K562 (cell line): ENCODE results near the gene PCP2. TPM values are rescaled to one million over a fixed set of nuclear protein-coding genes. Genes with fewer than 3 reads are reported as not detected.

Source experiments
- CBFA2T2 ChIP-seq: fragments of 450-650 bp; conservative IDR thresholded peaks from 2 replicates; pipeline ENCODE4 v1.6.1; 2017; ENCODE audit warnings: mild to moderate bottlenecking
- CTBP1 ChIP-seq: fragments of 450-650 bp; IDR thresholded peaks from 2 replicates; pipeline ENCODE4 v1.6.1; 2016; ENCODE audit warnings: borderline replicate concordance
- DMBX1 ChIP-seq: fragments of 250-450 bp; sonication (Bioruptor Pico); IDR thresholded peaks from 2 replicates; pipeline ENCODE4 v1.8.0; 2022; ENCODE audit warnings: inconsistent platforms, mild to moderate bottlenecking, moderate library complexity, borderline replicate concordance
- ELF2 ChIP-seq: fragments of 250-450 bp; sonication (Bioruptor Pico); IDR thresholded peaks from 2 replicates; pipeline ENCODE4 v1.5.0; 2021; ENCODE audit warnings: mild to moderate bottlenecking
- KLF6 ChIP-seq: fragments of 250-450 bp; sonication (Bioruptor Pico); IDR thresholded peaks from 2 replicates; pipeline ENCODE4 v1.4.0; 2020; ENCODE audit warnings: mild to moderate bottlenecking, moderate library complexity, borderline replicate concordance
- MBD2 ChIP-seq: sonication (generic); IDR thresholded peaks from 2 replicates; pipeline ENCODE4 v1.6.1; 2016; ENCODE audit warnings: low read depth, borderline replicate concordance
- MEIS2 ChIP-seq: fragments of 450-650 bp; IDR thresholded peaks from 2 replicates; pipeline ENCODE4 v1.6.1; 2014; ENCODE audit warnings: mild to moderate bottlenecking; ENCODE audit not compliant: partially characterized antibody
- NR2F6 ChIP-seq: fragments of 450-650 bp; formaldehyde crosslinking; IDR thresholded peaks from 2 replicates; pipeline ENCODE4 v1.4.0; 2020; ENCODE audit warnings: mild to moderate bottlenecking
- SRF ChIP-seq, 2 experiments: fragments of 250-450, 450-650 bp in 1 of 2; sonication (Bioruptor Pico) in 1 of 2; sonication (generic) in 1 of 2; formaldehyde crosslinking; IDR thresholded peaks; 2 replicates each; pipeline versions ENCODE4 v1.5.0 to v1.5.1; 2020 to 2022; ENCODE audit warnings: mild to moderate bottlenecking in 1 of 2, missing genetic modification reagents in 1 of 2
- ZKSCAN3 ChIP-seq: fragments of 250-450 bp; sonication (Bioruptor Pico); IDR thresholded peaks from 2 replicates; pipeline ENCODE4 v1.4.0; 2020
- ZNF3 ChIP-seq: fragments of 250-450 bp; sonication (Bioruptor Pico); IDR thresholded peaks from 2 replicates; pipeline ENCODE4 v1.5.0; 2021; ENCODE audit warnings: mild to moderate bottlenecking, moderate library complexity
- ZNF41 ChIP-seq: fragments of 250-450 bp; sonication (Bioruptor Pico); conservative IDR thresholded peaks from 2 replicates; pipeline ENCODE4 v1.4.0; 2020; ENCODE audit warnings: mild to moderate bottlenecking
- ZNF589 ChIP-seq: fragments of 200-800 bp; sonication (Bioruptor generic); IDR thresholded peaks from 2 replicates; pipeline ENCODE4 v1.6.1; 2016; ENCODE audit warnings: low read depth, missing genetic modification characterization, missing compliant biosample characterization
- polyA plus RNA-seq, 8 experiments: library from polyadenylated mRNA; depleted of rRNA in 4 of 8; stranded (reverse) in 5 of 8; unstranded in 3 of 8; fragments of >200 nt; fragmentation: Nextera tagmentation in 2 of 8; fragmentation: Illumina TruSeq in 1 of 8; extraction: Ambion mirVana in 2 of 8; extraction: Trizol in 1 of 8; gene quantifications; 2 replicates each; pipeline versions ENCODE4 v1.2.1 to v1.2.3, GENCODE V29; 2011 to 2014; ENCODE audit warnings: inconsistent platforms in 1 of 8, missing spikeins in 1 of 8
- total RNA-seq, 7 experiments: library from RNA; depleted of rRNA in 6 of 7; stranded (reverse); fragments of >200 nt in 6 of 7; fragmentation: Illumina TruSeq in 2 of 7; extraction: Trizol in 2 of 7; gene quantifications; 2 replicates each; pipeline versions ENCODE4 v1.2.1 to v1.2.3, GENCODE V29; 2011 to 2021; ENCODE audit warnings: low replicate concordance in 1 of 7
- TF ChIP-seq, protein P1 (sequence below): fragments of 250-450 bp; sonication (Bioruptor Pico); IDR thresholded peaks from 2 replicates; pipeline ENCODE4 v1.8.0; 2022; ENCODE audit warnings: moderate library complexity, mild to moderate bottlenecking, inconsistent platforms
- TF ChIP-seq, protein P2 (sequence below): fragments of 450-650 bp; formaldehyde crosslinking; IDR thresholded peaks from 2 replicates; pipeline ENCODE4 v1.4.0; 2020; ENCODE audit warnings: mild to moderate bottlenecking, mixed read lengths
- TF ChIP-seq, protein P3 (sequence below), 2 experiments: fragments of 450-650 bp in 1 of 2; sonication (generic) in 1 of 2; formaldehyde crosslinking in 1 of 2; IDR thresholded peaks; 2 replicates each; pipeline versions ENCODE4 v1.7.1 to v1.9.0; 2016 to 2022; ENCODE audit warnings: inconsistent platforms in 1 of 2, mild to moderate bottlenecking in 1 of 2, missing genetic modification reagents in 1 of 2

PCP2 gene
- total and polyA plus RNA-seq, 9 of the 15 experiments (the other 6 are each of a cell fraction or from before 2014, with no cell fraction given) = 0.17 to 1.3 (median 0.49) TPM; not detected in 3

DNA sequence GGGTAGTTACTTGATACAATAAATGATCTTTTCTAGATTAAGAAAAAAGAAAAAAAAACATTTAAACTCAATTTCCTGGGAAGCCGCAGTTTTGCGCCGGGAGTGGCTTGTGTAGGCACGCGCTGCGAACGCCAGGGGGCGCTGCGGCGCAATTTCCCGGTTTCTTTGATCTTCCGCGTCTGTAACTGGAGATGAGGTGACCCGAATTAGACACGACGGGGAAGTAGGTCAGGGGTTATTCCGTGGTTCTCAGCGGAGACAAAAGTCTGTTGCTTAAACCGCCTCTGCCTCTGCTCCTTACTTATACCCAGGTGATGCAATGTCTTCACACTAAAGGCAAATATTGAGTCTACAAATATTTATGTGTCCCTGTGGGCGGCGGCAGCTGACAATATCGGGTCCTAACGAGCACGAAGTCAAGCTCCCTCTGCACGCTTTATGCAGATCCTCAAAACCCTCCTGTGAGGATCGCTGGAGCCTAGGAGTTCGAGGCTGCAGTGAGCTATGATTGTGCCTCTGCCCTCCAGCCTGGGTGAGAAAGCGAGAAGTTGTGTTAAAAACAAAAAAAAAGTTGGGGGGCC, 18.6 kb upstream of the PCP2 start (continued):
- peak; percentile 1; the same call in 1 of the 2 replicates for TF ChIP-seq KLF6
- TF ChIP-seq, protein P1, sequence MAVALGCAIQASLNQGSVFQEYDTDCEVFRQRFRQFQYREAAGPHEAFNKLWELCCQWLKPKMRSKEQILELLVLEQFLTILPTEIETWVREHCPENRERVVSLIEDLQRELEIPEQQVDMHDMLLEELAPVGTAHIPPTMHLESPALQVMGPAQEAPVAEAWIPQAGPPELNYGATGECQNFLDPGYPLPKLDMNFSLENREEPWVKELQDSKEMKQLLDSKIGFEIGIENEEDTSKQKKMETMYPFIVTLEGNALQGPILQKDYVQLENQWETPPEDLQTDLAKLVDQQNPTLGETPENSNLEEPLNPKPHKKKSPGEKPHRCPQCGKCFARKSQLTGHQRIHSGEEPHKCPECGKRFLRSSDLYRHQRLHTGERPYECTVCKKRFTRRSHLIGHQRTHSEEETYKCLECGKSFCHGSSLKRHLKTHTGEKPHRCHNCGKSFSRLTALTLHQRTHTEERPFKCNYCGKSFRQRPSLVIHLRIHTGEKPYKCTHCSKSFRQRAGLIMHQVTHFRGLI (CRISPR knock-in tag) = no peak
- TF ChIP-seq ZNF589 (CRISPR knock-in tag) = 0 out of 2 replicates have a peak, but pooled peaks have one; percentile 18
- TF ChIP-seq DMBX1 (CRISPR knock-in tag) = peak; percentile 53; the same call in 1 of the 2 replicates
- TF ChIP-seq, protein P2, sequence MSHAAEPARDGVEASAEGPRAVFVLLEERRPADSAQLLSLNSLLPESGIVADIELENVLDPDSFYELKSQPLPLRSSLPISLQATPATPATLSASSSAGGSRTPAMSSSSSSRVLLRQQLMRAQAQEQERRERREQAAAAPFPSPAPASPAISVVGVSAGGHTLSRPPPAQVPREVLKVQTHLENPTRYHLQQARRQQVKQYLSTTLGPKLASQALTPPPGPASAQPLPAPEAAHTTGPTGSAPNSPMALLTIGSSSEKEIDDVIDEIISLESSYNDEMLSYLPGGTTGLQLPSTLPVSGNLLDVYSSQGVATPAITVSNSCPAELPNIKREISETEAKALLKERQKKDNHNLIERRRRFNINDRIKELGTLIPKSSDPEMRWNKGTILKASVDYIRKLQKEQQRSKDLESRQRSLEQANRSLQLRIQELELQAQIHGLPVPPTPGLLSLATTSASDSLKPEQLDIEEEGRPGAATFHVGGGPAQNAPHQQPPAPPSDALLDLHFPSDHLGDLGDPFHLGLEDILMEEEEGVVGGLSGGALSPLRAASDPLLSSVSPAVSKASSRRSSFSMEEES (CRISPR knock-in tag) = no peak
- TF ChIP-seq CTBP1 = peak; percentile 65; the same call in 1 of the 2 replicates
- no peak for TF ChIP-seq MBD2
- TF ChIP-seq CBFA2T2 = 0 out of 2 replicates have a peak, but pooled peaks have one; percentile 15
- TF ChIP-seq SRF (CRISPR knock-in tag; IDR thresholded peaks at IDR 0.05) = no peak
- no peak for TF ChIP-seq NR2F6 (CRISPR knock-in tag)
- TF ChIP-seq, protein P3, sequence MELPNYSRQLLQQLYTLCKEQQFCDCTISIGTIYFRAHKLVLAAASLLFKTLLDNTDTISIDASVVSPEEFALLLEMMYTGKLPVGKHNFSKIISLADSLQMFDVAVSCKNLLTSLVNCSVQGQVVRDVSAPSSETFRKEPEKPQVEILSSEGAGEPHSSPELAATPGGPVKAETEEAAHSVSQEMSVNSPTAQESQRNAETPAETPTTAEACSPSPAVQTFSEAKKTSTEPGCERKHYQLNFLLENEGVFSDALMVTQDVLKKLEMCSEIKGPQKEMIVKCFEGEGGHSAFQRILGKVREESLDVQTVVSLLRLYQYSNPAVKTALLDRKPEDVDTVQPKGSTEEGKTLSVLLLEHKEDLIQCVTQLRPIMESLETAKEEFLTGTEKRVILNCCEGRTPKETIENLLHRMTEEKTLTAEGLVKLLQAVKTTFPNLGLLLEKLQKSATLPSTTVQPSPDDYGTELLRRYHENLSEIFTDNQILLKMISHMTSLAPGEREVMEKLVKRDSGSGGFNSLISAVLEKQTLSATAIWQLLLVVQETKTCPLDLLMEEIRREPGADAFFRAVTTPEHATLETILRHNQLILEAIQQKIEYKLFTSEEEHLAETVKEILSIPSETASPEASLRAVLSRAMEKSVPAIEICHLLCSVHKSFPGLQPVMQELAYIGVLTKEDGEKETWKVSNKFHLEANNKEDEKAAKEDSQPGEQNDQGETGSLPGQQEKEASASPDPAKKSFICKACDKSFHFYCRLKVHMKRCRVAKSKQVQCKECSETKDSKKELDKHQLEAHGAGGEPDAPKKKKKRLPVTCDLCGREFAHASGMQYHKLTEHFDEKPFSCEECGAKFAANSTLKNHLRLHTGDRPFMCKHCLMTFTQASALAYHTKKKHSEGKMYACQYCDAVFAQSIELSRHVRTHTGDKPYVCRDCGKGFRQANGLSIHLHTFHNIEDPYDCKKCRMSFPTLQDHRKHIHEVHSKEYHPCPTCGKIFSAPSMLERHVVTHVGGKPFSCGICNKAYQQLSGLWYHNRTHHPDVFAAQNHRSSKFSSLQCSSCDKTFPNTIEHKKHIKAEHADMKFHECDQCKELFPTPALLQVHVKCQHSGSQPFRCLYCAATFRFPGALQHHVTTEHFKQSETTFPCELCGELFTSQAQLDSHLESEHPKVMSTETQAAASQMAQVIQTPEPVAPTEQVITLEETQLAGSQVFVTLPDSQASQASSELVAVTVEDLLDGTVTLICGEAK (IDR thresholded peaks at IDR 0.05) = peak; percentile 52
- TF ChIP-seq, protein P3 (CRISPR knock-in tag; IDR thresholded peaks at IDR 0.05) = no peak
- peak; percentile 3 for TF ChIP-seq MEIS2
- TF ChIP-seq ZNF41 (CRISPR knock-in tag) = no peak
- TF ChIP-seq ZNF3 (CRISPR knock-in tag) = no peak
- no peak for TF ChIP-seq ELF2 (CRISPR knock-in tag)
- TF ChIP-seq ZKSCAN3 (CRISPR knock-in tag) = no peak
